ENCODE results near the gene MORN1. TPM values are rescaled to one million over a fixed set of nuclear protein-coding genes. Genes with fewer than 3 reads are reported as not detected.

MORN1 gene
- total RNA-seq, 4 donors from 2014 or later: 3.0 to 34.0 (median 12.5) TPM

GRCh38 chr1:2340918-2341254 is 50.5 kb downstream of the MORN1 start:
- H3K36me3 ChIP-seq: no peaks in the 10 kb centered on the region
- H3K27ac ChIP-seq: no peak overlapping the region
- no peak for DNase-seq
- H3K4me1 ChIP-seq: no peaks in the 10 kb centered on the region
- intact Hi-C loops (cut with DNase I; ENCODE audit: low total_unique reads) (no loop called here), in situ Hi-C loops (cut with MboI; ENCODE audit: low pct_ligation_motif_present in 1 of 4, low pct_unique_long_range_greater_than_20kb in 1 of 4, low sequenced_read_pairs in 3 of 4) (no loop called here)
- TF ChIP-seq EP300 (IDR thresholded peaks at IDR 0.05; ENCODE audit: low read depth) (no peak), POLR2A (IDR thresholded peaks at IDR 0.05) (no peak), CTCF (IDR thresholded peaks at IDR 0.05) (no peak), POLR2AphosphoS5 (IDR thresholded peaks at IDR 0.05) (no peak)
- H3K27me3 ChIP-seq: no peaks in the 10 kb centered on the region
- no peak overlapping the region for H3K4me3 ChIP-seq
- no peaks in the 10 kb centered on the region for H3K9me3 ChIP-seq
- WGBS, 2 donors (ENCODE audit: low coverage in 1 of 2): 94% methylated on average over 14 of the region's 14 CpGs; no CpG with 5 or more reads in 1 of the 2 donors

GRCh38 chr1:2340086-2340917 is 51.1 kb downstream of the MORN1 start:
- no peak for DNase-seq
- H3K9me3 ChIP-seq: no peaks in the 10 kb centered on the region
- 88 to 100% methylated on average over 1 to 22 of the region's 24 CpGs for WGBS, 2 donors (ENCODE audit: low coverage in 1 of 2)
- H3K4me1 ChIP-seq: no peaks in the 10 kb centered on the region
- TF ChIP-seq EP300 (IDR thresholded peaks at IDR 0.05; ENCODE audit: low read depth) (no peak), POLR2A (IDR thresholded peaks at IDR 0.05) (no peak), CTCF (IDR thresholded peaks at IDR 0.05) (no peak), POLR2AphosphoS5 (IDR thresholded peaks at IDR 0.05) (no peak)
- intact Hi-C loops (cut with DNase I; ENCODE audit: low total_unique reads): no loop called here
- no peak overlapping the region for H3K27ac ChIP-seq
- H3K27me3 ChIP-seq: no peaks in the 10 kb centered on the region
- in situ Hi-C loops (cut with MboI; ENCODE audit: low pct_ligation_motif_present in 1 of 4, low pct_unique_long_range_greater_than_20kb in 1 of 4, low sequenced_read_pairs in 3 of 4): no loop called here
- no peak overlapping the region for H3K4me3 ChIP-seq
- H3K36me3 ChIP-seq: no peaks in the 10 kb centered on the region

- no peak overlapping the region for H3K4me3 ChIP-seq
- no peak for DNase-seq
- no peak overlapping the region for H3K27ac ChIP-seq
- in situ Hi-C loops (cut with MboI; ENCODE audit: low pct_ligation_motif_present in 1 of 4, low pct_unique_long_range_greater_than_20kb in 1 of 4, low sequenced_read_pairs in 3 of 4) (no loop called here), intact Hi-C loops (cut with DNase I; ENCODE audit: low total_unique reads) (no loop called here)
- WGBS, 2 donors (ENCODE audit: low coverage in 1 of 2): 86% methylated on average over 44 of the region's 45 CpGs; no CpG with 5 or more reads in 1 of the 2 donors
- H3K27me3 ChIP-seq: no peaks in the 10 kb centered on the region
- H3K36me3 ChIP-seq: no peaks in the 10 kb centered on the region
- no peaks in the 10 kb centered on the region for H3K4me1 ChIP-seq
- no peak for TF ChIP-seq POLR2A (IDR thresholded peaks at IDR 0.05)
- no peak for TF ChIP-seq CTCF (IDR thresholded peaks at IDR 0.05)
- TF ChIP-seq POLR2AphosphoS5 (IDR thresholded peaks at IDR 0.05): no peak
- no peak for TF ChIP-seq EP300 (IDR thresholded peaks at IDR 0.05; ENCODE audit: low read depth)
- H3K9me3 ChIP-seq: no peaks in the 10 kb centered on the region
These were observed 51.9 kb downstream of the MORN1 start for GRCh38 chr1:2339206-2340085.

GRCh38 chr1:2337501-2337900 is 53.9 kb downstream of the MORN1 start:
- TF ChIP-seq POLR2A (IDR thresholded peaks at IDR 0.05) (no peak), EP300 (IDR thresholded peaks at IDR 0.05; ENCODE audit: low read depth) (no peak), CTCF (IDR thresholded peaks at IDR 0.05) (no peak), POLR2AphosphoS5 (IDR thresholded peaks at IDR 0.05) (no peak)
- in situ Hi-C loops (cut with MboI; ENCODE audit: low pct_ligation_motif_present in 1 of 4, low pct_unique_long_range_greater_than_20kb in 1 of 4, low sequenced_read_pairs in 3 of 4) (no loop called here), intact Hi-C loops (cut with DNase I; ENCODE audit: low total_unique reads) (no loop called here)
- Histone ChIP-seq H3K4me3 (no peak overlapping the region), H3K27me3 (no peaks in the 10 kb centered on the region), H3K9me3 (no peaks in the 10 kb centered on the region), H3K4me1 (no peaks in the 10 kb centered on the region), H3K27ac (no peak overlapping the region), H3K36me3 (no peaks in the 10 kb centered on the region)
- WGBS, 2 donors (ENCODE audit: low coverage in 1 of 2): 72% methylated on average over 10 of the region's 10 CpGs; no CpG with 5 or more reads in 1 of the 2 donors
- no peak for DNase-seq
